NOMO-1 (cell line): ENCODE results near the gene FNDC3A.

Source experiments
- DNase-seq, 2 experiments: peaks; one replicate each; lab custom pipeline; 2025; ENCODE audit not compliant: unreplicated experiment in 2 of 2; lab: John Stamatoyannopoulos, UW

FNDC3A gene

DNA sequence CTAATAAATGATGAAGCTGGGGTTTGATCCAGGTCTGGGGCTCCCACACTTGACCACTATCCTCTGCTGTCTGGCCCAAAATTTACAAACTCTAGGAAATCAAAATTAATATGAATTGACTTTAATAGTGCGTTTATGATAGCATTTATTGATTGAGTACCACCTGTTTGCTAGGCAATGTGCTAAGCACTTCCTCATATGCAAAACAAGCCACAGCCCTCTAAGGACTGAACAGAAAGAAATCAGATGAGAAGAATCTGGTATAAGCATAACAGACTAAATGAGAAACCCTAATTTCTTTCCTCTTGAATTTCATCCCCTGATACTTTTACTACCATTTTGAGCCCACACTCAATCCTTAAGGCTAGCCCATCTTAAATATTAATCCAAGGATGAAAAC lies 237.8 kb downstream of the FNDC3A start:
- no peak for DNase-seq

- DNase-seq = no peak
Observed at GRCh38 chr13:49213997-49214916, 238.5 kb downstream of the FNDC3A start.

DNA sequence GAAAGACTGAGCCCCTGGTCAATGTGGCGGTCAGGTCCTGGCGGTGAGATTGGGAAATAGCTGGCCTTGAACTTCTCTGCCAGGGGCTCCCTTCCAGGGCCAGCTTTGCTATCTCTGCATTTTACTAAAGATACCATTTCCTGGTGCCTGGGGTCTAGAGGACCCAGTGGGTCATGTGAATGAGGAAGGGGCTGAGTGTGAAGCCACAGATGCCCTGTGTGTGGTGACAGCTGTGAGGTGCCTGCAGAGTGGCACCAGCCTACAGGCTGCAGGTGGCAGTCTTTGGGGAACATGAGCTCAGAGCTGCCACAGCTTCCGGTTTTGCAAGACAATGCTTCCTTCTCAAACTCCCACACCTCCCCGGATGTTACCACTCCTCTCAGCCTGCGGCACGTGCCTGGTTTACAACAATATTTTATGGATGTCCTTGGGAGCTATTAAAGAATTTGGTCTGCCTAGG lies 239.2 kb downstream of the FNDC3A start:
- DNase-seq = peak; percentile 89 to 90

DNA sequence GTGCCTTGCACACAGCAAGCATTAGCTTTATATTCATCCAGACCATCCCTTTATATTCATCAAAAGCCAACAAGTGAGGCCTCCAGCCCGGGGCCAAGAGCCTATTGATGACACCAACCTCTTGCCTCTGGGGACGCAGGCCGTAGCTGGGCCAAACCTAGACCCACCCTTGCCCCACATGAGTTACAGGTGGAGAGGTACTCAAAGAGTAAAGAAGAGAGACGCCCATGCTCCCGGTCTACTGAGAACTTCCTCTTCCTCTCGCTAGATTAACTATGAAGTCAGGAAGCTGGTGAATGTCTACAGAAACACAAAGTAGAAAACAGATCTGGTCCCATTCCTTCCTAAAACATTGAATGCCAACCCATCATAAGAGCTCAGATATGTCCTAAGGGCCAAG lies 240.6 kb downstream of the FNDC3A start:
- DNase-seq = peak in 1 of 2 experiments; percentile 8

- no peak for DNase-seq
Observed at GRCh38 chr13:49217962-49218492, 242.3 kb downstream of the FNDC3A start.

DNA sequence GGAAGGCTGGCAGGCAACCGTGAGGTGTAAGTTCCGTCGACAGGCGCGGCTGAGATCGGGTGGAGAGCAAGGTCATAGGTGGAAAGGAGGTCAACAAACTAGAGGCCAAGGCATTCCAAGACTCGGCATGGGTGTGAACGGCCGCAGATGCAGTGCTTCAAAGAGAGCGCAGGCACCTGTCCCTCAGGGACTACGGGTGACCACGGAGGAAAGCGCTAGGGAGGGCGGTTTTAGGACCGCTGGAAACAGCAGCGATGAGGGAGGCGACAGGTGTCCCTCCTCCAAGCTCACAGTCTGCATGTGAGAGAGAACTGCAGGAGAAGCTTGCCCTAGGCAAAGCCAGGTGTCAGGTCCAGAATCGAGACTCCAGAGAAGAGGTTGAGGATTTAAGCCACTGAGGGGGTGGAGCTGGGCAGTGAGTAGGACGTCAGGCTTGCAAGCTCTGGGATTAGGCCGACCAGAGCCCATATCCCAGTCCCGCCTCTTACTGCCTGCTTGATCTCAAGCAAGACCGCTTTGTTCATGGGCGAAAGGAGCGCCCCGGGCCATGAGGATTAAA lies 242.9 kb downstream of the FNDC3A start:
- DNase-seq = no peak

GRCh38 chr13:49219647-49220035 lies 243.9 kb downstream of the FNDC3A start:
- DNase-seq = no peak

GRCh38 chr13:49220036-49220855 lies 244.5 kb downstream of the FNDC3A start, which contains the start of gene MLNR:
TSS of gene MLNR (plus strand) at chr13:49220338. CDS start at chr13:49220338, 0 bp downstream.
- peak in 1 of 2 experiments; percentile 7 for DNase-seq

GRCh38 chr13:49220856-49221589 lies 245.3 kb downstream of the FNDC3A start:
- DNase-seq = no peak

DNA sequence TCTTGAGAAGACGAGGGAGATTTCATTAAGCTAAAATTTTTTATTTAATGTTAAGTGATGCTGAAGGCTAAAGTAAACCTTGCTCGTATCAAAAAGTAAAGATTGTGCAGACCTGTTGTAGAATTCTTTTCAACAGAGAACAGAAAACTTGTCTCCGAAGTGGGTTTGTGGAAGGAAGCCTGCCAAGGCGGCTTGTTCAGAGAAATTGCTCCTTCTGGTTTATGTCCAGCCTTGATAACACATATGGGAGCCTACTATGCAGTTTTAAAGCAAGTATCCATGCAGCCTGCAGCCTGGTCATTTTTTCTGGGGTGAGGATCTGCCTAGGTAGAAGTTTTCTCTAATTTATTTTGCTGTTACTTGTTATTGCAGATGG lies 245.9 kb downstream of the FNDC3A start:
- DNase-seq = no peak

- DNase-seq = peak in 1 of 2 experiments; percentile 8
Observed at GRCh38 chr13:49225223-49226042, 249.7 kb downstream of the FNDC3A start.

DNA sequence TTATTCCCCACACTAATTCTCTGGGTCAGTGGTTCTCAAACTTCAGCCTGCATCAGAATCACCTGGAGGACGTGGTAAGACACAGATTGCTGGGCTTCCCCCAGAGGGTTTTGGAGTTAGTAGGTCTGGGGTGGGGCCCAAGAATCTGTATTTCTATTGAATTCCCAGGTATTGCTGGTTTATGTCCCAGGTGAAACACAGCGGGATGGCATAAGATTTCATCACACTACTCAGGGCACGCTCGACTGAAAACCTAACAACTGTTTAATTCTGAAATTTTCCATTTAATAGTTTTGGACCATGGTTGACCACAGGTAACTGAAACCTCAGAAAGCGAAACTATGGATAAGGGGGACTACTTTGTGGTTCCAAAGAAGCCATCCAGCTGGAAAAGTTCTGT lies 250.9 kb downstream of the FNDC3A start:
- DNase-seq = no peak

DNA sequence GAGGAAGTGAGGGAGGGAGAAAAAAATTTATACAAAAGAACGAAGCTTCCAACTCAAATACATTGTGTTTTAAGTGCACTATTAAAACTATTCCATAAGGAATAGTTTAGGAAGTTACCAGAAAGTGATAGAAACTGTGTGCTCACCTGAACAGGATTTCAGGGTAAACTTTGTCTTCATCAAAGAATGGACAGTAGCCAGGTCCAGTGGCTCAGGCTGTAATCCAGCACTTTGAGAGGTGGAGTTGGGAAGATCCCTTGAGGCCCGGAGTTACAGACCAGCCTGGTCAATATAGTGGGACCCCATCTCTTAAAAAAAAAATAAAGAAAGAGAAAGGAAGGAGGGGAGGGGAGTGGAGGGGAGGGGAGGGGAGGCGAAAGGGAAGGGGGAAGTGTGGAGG lies 259.0 kb downstream of the FNDC3A start:
- DNase-seq = no peak

GRCh38 chr13:49235856-49236431 lies 260.2 kb downstream of the FNDC3A start:
- DNase-seq = no peak

- no peak for DNase-seq
Observed at GRCh38 chr13:49238621-49239020, 262.9 kb downstream of the FNDC3A start.

GRCh38 chr13:49240017-49240416 lies 264.3 kb downstream of the FNDC3A start:
- DNase-seq = peak in 1 of 2 experiments; percentile 3

GRCh38 chr13:49241296-49241695 lies 265.6 kb downstream of the FNDC3A start:
- no peak for DNase-seq

- no peak for DNase-seq
Observed at GRCh38 chr13:49245101-49245500, 269.4 kb downstream of the FNDC3A start.
